Measurements from ENCODE around the gene PLSCR4. TPM values are rescaled to one million over a fixed set of nuclear protein-coding genes. Genes with fewer than 3 reads are reported as not detected.

Gene PLSCR4
- total and polyA plus RNA-seq, 2 of the 4 experiments (the other 2 are of a cell fraction) = 3.8 to 4.4 TPM

GRCh38 chr3:146164071-146164470 lies 86.8 kb downstream of the PLSCR4 start:
- Histone ChIP-seq H3K14ac (replicated peaks; ENCODE audit: low read depth, low read length) (peak overlapping the region; percentile 70), H4K91ac (ENCODE audit: insufficient read depth, low read depth, low read length) (peak overlapping the region; percentile 75), H2BK120ac (ENCODE audit: low read depth, low read length) (peak overlapping the region; percentile 90), H3K36me3 (ENCODE audit: control insufficient read depth, insufficient read depth, low read length) (no peaks in the 10 kb centered on the region), H3K23ac (ENCODE audit: low read depth, low read length) (peak overlapping the region; percentile 73; the same call in 1 of the 2 replicates), H3K9me1 (ENCODE audit: insufficient read depth, low read length) (peaks cover 12% of the 10 kb centered on the region), H3K27me3 (ENCODE audit: control insufficient read depth, insufficient read depth, low read length) (no peaks in the 10 kb centered on the region), H3K79me1 (ENCODE audit: low read depth in 1 of 2, low read length in 2 of 2) (peaks cover 3 to 18% of the 10 kb centered on the region in 2 experiments; a peak in 3 of 4 replicates), H2BK5ac (ENCODE audit: low read depth, low read length, poor library complexity, severe bottlenecking) (peak overlapping the region; percentile 88), H3K9ac (ENCODE audit: low read depth, low read length) (no peak overlapping the region), H3K4ac (ENCODE audit: low read depth, low read length) (peak overlapping the region; percentile 83), H3K18ac (ENCODE audit: low read depth, low read length) (peak overlapping the region; percentile 80; the same call in 1 of the 2 replicates), H2AK9ac (replicated peaks; ENCODE audit: low read depth, low read length, poor library complexity) (peak overlapping the region; percentile 33), H2BK20ac (ENCODE audit: low read depth, low read length) (peak overlapping the region; percentile 92), H2BK15ac (ENCODE audit: low read depth, low read length) (peak overlapping the region; percentile 95; the same call in 2 of the 3 replicates), H3K4me2 (ENCODE audit: low read depth, low read length) (peak overlapping the region; percentile 65; the same call in 1 of the 2 replicates), H4K8ac (ENCODE audit: low read depth in 2 of 2, low read length in 2 of 2) (peak overlapping the region; percentile 52 to 72; a peak in 3 of 4 replicates), H3K56ac (ENCODE audit: extremely low read depth, insufficient read depth, low read length) (no peak overlapping the region; the same call in 1 of the 2 replicates), H3K9me3 (ENCODE audit: control insufficient read depth, insufficient read depth, low read length) (no peaks in the 10 kb centered on the region), H2AK5ac (ENCODE audit: low read depth, low read length) (peak overlapping the region; percentile 87), H4K20me1 (ENCODE audit: insufficient read depth, low read length) (no peaks in the 10 kb centered on the region), H3K4me1 (ENCODE audit: control insufficient read depth, insufficient read depth, low read length) (peaks cover 18% of the 10 kb centered on the region), H2AFZ (replicated peaks; ENCODE audit: low read length, poor library complexity) (no peak overlapping the region), H4K5ac (ENCODE audit: low read depth, low read length) (peak overlapping the region; percentile 42; the same call in 1 of the 2 replicates), H3K27ac (ENCODE audit: insufficient read depth, low read length) (peak overlapping the region; percentile 17; the same call in 1 of the 2 replicates), H3K4me3 (ENCODE audit: insufficient read depth, low read depth, low read length) (no peak overlapping the region)
- CTCF ChIA-PET = interaction anchor here (0.6 to 0.7 kb wide), 2 partner anchors 10 to 177 kb away, joined by 3 read pairs; no protein-coding TSS in a partner anchor
- no TSS peak for BruUV-seq (replicated peaks)
- intact Hi-C loops (cut with micrococcal nuclease) = loop anchor here (5.0 kb wide), 1 partner anchor 37 kb away; no protein-coding TSS in a partner anchor
- DNase-seq (no peak), ATAC-seq (ENCODE audit: low read depth) (no peak)
- in situ Hi-C loops (cut with MboI; ENCODE audit: low sequenced_read_pairs) = loop anchor here (5.0 kb wide), 1 partner anchor 97 kb away; no protein-coding TSS in a partner anchor
- TF ChIP-seq CEBPB (IDR thresholded peaks at IDR 0.05; ENCODE audit: low read depth, low read length) = peak; percentile 38; the same call in 1 of the 2 replicates
- TF ChIP-seq, protein P1, sequence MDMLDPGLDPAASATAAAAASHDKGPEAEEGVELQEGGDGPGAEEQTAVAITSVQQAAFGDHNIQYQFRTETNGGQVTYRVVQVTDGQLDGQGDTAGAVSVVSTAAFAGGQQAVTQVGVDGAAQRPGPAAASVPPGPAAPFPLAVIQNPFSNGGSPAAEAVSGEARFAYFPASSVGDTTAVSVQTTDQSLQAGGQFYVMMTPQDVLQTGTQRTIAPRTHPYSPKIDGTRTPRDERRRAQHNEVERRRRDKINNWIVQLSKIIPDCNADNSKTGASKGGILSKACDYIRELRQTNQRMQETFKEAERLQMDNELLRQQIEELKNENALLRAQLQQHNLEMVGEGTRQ (IDR thresholded peaks at IDR 0.05; ENCODE audit: low read depth, low read length) = no peak
- dilution Hi-C loops (cut with HindIII; ENCODE audit: low sequenced_read_pairs, unreplicated experiment) = no loop called here
- POLR2A ChIA-PET (ENCODE audit: unreplicated experiment) = no interaction called here
